ENCODE measurements around the gene HCN2.

The HCN2 gene

GRCh38 chr19:589693-590395, at the start of gene HCN2:
TSS of gene HCN2 (plus strand) at chr19:589881. CDS start at chr19:589946, 65 bp downstream.
- peak in 2 of 51 donors; percentile 48 to 54 for DNase-seq

- DNase-seq = no peak
Observed at GRCh38 chr19:540867-541637, 48.6 kb upstream of the HCN2 start.

- DNase-seq = no peak
Observed at GRCh38 chr19:541699-542098, 48.0 kb upstream of the HCN2 start.

- no peak for DNase-seq
Observed at GRCh38 chr19:542173-542866, 47.4 kb upstream of the HCN2 start.

- DNase-seq = peak in 1 of 51 donors; percentile 17
Observed at GRCh38 chr19:543910-544608, 45.6 kb upstream of the HCN2 start, which contains the start of gene GZMM. TSS of gene GZMM (plus strand) at chr19:544053. CDS start at chr19:544072, 19 bp downstream.

GRCh38 chr19:547117-547516, 42.6 kb upstream of the HCN2 start:
- no peak for DNase-seq

GRCh38 chr19:547836-548720, 41.6 kb upstream of the HCN2 start:
- no peak for DNase-seq

- DNase-seq = no peak
Observed at GRCh38 chr19:548886-549830, 40.5 kb upstream of the HCN2 start.

- no peak for DNase-seq
Observed at GRCh38 chr19:554817-555216, 34.9 kb upstream of the HCN2 start.

- no peak for DNase-seq
Observed at GRCh38 chr19:555474-555808, 34.2 kb upstream of the HCN2 start.

GRCh38 chr19:556611-557382, 32.9 kb upstream of the HCN2 start:
- no peak for DNase-seq

- DNase-seq = peak in 16 of 51 donors; percentile 7 to 54 (median 26)
Observed at GRCh38 chr19:558770-559439, 30.8 kb upstream of the HCN2 start.

- DNase-seq = no peak
Observed at GRCh38 chr19:560121-560520, 29.6 kb upstream of the HCN2 start.

- DNase-seq = no peak
Observed at GRCh38 chr19:566403-566802, 23.3 kb upstream of the HCN2 start.

- DNase-seq = no peak
Observed at GRCh38 chr19:566844-567243, 22.8 kb upstream of the HCN2 start.

GRCh38 chr19:567296-567900, 22.3 kb upstream of the HCN2 start:
- DNase-seq = no peak

- no peak for DNase-seq
Observed at GRCh38 chr19:570251-570686, 19.4 kb upstream of the HCN2 start.
